Activated naive CD4-positive, alpha-beta T cell treated with anti-CD3 and anti-CD28 coated beads, Interleukin-2, amount 50 U/mL, for 16 hours (primary cell): ENCODE results near the gene PHTF2.
A peak's percentile ranks its signal among the peaks of the same experiment; 100 is the strongest.
"Not testable (repeated sequence)": the region's sequence is repeated elsewhere in the genome, so short reads cannot be mapped to it uniquely, and the experiment has no call there.

Experiments
- DNase-seq: peaks from one replicate; pipeline ENCODE4 v3.0.0-alpha.2; 2020

PHTF2 gene

GRCh38 chr7:77798394-77799077 is at the start of gene PHTF2, which contains the start of gene TMEM60:
Gene PHTF2 (plus strand): TSS chr7:77798773.
Gene TMEM60 (minus strand): TSS chr7:77798434. CDS start chr7:77794373, 4,061 bp downstream.
- peak; percentile 94 for DNase-seq

DNA sequence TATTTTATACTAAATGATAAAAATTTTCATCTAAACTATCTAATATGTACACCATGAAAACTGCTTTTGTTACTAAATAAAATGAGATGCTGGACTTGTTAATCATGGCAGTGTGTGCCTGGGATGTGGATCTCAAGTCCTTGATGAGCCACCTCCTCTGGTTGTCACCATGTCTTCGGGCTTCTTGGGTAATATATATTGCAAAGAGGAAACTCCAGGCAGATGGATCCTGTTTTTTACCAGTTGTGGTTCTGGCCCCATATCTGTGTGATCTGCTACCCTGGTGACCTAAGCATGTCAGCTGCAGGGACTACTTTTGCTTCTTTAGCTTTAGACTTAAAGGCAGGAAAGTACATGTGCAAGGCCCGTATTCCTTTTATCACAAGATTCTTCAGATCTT is 46.6 kb upstream of the PHTF2 start:
- DNase-seq, result no peak

DNA sequence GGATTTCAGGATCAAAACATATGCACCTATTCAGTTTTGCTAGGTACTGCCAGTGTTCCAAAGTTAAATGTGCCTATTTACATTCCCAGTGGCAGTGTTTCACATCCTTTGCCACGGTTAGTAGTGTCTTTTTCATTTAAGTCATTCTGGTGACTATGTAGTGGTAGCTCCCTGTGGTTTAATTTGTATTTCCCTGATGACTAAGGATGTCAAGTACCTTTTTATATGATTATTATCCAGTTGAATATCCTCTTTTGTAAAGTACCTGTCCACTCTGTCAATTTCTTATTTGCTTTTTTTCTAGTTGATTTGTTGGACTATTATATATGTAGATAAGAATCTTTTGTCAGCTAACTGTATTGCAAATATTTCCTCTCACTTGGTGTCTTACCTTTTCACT is 45.4 kb upstream of the PHTF2 start:
- DNase-seq, result no peak

GRCh38 chr7:77757589-77757988 is 41.0 kb upstream of the PHTF2 start:
- no peak for DNase-seq

- peak; percentile 52 for DNase-seq
These were observed 39.2 kb upstream of the PHTF2 start for GRCh38 chr7:77759294-77759889.

GRCh38 chr7:77760809-77761453 is 37.6 kb upstream of the PHTF2 start:
- no peak for DNase-seq

- DNase-seq, result no peak
These were observed 33.1 kb upstream of the PHTF2 start for GRCh38 chr7:77765481-77765880.

DNA sequence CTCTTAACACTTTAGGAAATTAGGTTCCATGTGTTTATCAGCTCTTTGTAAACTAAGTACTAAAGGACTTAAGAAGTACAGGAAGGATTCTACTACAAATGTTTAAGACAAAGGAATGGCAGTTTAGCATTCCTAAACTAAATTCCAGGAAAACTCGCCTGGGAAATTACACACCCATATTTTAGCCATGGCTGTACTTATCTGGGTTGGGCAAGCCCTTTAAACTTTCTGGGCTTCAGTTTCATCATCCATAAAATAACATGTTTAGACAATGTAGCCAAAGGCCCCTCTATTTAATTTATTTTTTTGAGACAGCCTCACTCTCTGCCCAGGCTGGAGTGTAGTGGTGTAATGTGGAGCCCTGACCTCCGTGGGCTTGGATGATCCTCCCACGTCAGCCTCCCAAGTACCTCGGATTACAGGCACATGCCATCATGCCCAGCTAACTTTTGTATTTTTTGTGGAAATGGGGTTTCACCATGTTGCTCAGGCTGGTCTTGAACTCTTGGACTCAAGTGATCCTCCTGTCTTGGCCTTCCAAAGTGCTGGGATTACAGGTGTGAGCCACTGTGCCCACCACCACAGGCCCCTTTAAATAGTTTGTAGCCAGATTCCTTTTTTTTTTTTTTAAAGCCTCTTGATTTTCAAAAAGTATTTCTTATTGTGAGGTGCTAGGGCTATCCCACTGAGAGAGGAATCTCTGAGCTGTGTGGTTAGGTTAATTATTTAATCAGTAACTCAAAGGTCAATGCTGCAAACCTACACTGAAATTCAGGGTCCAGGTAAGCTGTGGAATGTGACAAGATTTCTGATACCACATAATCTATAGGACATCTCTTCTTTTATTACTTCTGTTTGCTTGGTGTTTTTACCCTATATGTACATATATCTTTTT is 32.4 kb upstream of the PHTF2 start:
- DNase-seq, result no peak

DNA sequence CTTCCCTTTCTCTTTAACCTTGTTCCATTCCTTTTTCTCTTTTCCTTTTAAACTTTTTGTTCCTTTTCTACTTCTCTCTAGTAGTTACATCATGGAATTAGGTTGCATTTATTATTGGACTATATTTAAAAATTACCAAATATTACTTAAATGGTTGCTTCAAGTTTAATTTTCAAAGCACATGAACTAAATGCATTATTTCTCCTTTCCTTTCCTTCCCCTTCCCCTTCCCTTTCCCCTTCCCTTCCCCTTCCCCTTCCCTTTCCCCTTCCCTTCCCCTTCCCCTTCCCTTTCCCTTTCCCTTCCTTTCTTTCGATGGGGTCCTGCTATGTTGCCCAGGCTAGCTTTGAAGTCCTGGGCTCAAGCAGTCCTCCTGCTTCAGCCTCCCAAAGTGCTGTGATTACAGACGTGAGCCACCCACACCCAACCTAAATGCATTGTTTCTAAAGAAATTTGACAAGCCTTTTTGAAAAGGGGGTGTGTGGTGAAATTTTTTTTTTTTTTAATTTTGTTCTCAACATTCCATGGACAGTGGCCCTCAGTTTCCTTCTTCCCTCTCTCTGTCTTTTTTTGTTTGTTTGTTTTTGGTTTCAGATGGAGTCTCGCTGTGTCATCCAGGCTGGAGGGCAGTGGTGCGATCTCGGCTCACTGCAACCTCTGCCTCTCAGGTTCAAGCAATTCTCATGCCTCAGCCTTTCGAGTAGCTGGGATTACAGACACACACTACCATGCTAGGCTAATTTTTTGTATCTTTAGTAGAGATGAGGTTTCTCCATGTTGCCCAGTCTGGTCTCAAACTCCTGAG is 31.6 kb upstream of the PHTF2 start:
- DNase-seq, result no peak

DNA sequence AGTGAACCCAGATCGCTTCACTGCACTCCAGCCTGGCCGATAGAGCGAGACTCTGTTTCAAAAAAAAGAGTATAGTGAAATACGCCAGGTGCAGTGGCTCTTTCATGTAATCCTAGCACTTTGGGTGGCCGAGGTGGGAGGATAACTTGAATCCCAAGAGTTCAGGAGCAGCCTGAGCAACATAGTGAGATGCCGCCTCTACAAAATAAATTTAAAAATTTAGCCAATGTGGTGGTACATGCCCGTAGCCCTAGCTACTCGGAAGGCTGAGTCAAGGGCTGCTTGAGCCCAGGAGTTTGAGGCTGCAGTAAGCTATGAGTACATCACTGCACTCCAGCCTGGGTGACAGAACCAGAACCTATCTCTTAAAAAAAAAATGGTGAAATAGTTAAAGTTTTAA is 28.3 kb upstream of the PHTF2 start:
- no peak for DNase-seq

DNA sequence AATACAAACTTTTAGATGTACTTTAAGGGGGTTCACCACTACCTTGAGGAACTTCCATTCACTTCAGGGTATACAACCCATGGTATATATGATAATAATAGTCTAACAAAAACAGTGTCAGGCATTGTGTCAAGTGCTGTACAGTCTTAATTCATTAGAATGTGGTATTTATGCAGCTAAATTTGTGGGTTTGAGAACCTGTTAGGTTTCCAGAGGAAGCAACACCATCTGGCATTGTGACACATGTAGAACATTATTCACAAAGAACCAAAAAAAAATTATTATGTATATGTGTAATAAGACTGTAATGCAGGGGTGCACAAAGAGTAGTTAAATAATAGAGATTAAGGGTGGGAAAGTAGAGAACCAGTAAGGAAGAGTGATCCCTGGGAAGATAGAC is 26.7 kb upstream of the PHTF2 start:
- DNase-seq, result no peak

GRCh38 chr7:77778535-77778934 is 20.0 kb upstream of the PHTF2 start:
- no peak for DNase-seq

DNA sequence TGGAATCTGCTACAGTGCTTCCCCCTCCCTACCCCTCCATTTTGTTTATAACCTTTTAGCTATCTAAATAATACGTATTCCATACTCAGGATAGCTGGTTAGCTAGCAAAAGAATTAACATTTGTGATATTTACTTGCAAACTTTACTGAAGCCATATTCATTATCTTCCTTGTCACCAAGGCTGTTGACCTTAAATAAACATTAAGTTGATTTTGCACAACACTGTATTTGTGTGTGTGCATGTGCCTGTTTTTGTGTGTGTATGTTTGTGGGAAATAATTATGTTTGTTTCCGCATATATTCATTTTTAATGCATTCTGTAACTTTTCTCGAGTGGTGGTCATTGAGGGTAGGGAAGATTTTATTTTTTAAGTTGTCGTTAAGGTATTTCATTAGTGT is 16.2 kb upstream of the PHTF2 start:
- DNase-seq, result no peak

DNA sequence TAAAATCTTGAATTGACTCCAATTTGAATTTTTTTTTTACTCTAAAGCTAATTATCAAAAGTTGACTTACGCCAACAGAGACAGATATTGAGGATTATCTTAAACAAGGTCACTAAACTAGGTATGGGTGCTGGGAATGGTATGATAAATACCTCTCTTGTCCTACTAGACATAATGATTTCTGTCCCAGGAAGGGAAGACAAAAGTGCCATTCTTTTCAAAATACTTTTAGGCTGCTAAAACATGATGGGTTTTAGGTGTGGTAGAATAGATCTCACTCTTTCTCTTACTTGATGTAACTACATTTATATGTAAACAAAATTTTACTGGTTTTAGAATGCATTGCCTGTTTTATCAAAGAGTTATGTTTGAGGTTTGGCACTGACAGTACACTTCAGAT is 15.5 kb upstream of the PHTF2 start:
- DNase-seq, result no peak

GRCh38 chr7:77783545-77783944 is 15.0 kb upstream of the PHTF2 start:
- DNase-seq, result no peak

DNA sequence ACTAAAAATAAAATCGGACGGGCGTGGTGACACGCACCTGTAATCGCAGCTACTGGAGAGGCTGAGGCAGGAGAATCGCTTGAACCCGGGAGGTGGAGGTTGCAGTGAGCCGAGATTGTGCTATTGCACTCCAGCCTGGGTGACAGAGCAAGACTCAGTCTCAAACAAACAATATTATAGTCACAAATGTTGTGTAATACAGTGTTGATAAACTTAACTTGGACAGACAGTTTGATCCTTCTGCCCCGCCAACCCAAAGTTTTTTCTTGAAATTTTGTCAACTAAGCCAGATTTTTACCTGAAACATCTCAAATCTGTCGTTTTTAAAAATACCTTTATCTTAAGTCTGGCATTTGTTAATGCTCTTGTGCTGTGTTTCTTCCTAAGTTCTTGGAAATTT is 14.1 kb upstream of the PHTF2 start:
- not testable (repeated sequence) for DNase-seq

DNA sequence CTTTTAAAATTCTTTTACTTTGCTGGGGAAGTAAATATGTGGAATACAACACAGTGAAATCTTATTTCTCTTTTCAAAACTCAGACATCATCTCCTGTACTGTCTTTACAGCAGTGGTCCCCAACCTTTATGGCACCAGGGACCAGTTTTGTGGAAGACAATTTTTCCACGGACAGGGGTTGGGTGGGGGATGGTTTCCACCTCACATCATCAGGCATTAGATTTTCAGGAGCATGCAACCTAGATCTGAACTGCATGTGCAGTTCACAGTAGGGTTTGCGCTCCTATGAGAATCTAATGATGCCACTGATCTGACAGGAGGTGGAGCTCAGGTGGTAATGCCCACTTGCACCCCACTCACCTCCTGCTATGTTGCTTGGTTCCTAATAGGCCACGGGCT is 12.6 kb upstream of the PHTF2 start:
- DNase-seq, result no peak

- DNase-seq, result no peak
These were observed 11.8 kb upstream of the PHTF2 start for GRCh38 chr7:77786741-77787140.

DNA sequence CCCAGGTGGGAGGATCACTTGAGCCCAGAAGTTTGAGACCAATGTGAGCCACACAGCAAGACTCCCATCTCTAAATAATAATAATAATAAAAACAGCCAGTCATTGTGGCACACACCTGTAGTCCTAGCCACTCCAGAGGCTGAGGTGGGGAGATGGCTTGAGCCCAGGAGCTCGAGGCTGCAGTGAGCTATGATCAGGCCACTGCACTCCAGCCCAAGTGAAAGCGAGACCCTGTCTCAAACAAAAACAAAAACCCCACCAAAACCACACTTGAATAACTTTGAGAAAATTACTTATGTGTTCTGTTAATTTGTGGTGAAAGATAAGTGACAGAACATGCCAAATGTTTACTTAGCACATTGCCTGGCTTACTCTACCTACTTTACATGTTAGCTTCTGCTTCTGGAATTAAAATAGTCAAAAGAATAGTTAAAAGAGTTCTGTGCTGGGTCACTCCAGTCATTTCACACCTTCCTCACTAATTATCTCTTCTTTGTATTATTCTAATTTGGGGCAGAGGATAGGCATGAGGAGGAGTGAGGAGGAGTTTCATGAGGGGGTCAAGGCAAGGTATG is 10.2 kb upstream of the PHTF2 start:
- no peak for DNase-seq

GRCh38 chr7:77791336-77791735 is 7.2 kb upstream of the PHTF2 start:
- DNase-seq, result no peak

DNA sequence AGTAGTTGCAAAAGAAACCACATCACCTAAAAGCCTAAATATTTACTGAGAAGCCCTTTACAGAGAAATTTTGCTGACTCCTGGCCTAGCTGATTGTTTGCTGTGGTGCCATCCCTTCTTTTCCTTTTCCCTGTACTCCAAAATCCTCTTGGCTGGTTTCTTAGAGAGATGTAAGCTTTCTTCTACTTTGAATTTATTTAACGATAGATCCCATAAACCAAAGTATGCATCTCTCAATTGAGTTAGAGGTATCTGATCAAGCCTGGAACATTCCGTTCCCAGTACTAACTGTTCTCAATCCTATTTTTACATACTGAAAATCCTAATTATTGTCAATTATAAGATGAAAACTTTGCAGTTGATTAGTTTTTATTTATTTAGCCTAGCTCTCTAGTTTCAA is 6.6 kb upstream of the PHTF2 start:
- DNase-seq, result no peak

- no peak for DNase-seq
These were observed 4.6 kb upstream of the PHTF2 start for GRCh38 chr7:77794000-77794399.
